Raji (cell line): Measurements from ENCODE around the gene ADAMTS3.

ENCODE experiments used
- POLR2A ChIP-seq: IDR thresholded peaks from 2 replicates; pipeline ENCODE4 v1.6.1; 2011; ENCODE audit warnings: low read depth, low read length, control low read depth; ENCODE audit not compliant: insufficient read depth

Gene ADAMTS3

DNA sequence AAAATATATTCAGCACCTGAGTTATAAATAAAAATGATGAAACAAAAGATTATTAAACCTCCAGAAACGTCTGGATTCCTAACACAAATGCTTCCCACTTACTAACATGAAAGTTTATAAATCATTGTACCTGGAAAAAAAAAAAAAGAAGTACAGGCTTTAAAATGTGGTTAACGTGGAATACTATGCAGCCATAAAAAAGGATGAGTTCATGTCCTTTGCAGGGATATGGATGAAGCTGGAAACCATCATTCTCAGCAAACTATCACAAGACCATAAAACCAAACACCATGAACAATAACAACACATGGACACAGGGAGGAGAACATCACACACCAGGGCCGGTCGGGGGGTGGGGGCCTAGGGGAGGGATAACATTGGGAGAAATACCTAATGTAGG lies 160.5 kb downstream of the ADAMTS3 start:
- no peak for TF ChIP-seq POLR2A

DNA sequence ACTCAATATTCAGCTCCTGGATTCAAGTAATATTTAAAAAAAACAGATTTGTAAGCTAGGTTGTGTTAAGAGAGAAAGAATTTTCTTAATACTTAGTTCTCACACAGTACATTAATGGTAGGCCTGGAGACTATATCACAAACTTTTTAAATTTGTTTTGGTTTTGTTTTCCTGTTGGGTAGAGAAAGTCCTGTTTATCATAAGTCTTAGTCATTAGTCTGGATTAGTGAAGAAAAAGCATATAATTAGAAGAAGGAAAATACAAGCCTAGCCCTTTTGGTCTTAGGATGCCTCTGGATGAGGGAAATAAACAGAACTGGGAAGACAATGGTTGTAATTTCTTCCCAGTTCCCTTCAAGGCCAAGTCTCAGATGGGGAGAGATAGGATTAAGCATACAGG lies 163.6 kb downstream of the ADAMTS3 start:
- TF ChIP-seq POLR2A: no peak

DNA sequence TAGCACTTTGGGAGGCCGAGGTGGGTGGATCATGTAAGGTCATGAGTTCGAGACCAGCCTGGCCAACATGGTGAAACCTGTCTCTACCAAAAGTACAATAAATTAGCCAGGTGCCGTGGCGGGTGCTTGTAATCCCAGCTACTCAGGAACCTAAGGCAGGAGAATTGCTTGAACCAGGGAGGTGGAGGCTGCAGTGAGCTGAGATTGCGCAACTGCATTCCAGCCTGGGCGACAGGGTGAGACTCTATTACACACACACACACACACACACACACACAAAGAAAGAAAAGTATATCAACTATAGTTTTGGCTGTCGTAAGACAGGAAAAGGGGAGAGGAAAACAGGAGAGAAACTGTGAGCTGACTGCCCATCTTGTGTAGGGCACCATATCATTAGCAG lies 171.7 kb downstream of the ADAMTS3 start:
- TF ChIP-seq POLR2A: no peak

DNA sequence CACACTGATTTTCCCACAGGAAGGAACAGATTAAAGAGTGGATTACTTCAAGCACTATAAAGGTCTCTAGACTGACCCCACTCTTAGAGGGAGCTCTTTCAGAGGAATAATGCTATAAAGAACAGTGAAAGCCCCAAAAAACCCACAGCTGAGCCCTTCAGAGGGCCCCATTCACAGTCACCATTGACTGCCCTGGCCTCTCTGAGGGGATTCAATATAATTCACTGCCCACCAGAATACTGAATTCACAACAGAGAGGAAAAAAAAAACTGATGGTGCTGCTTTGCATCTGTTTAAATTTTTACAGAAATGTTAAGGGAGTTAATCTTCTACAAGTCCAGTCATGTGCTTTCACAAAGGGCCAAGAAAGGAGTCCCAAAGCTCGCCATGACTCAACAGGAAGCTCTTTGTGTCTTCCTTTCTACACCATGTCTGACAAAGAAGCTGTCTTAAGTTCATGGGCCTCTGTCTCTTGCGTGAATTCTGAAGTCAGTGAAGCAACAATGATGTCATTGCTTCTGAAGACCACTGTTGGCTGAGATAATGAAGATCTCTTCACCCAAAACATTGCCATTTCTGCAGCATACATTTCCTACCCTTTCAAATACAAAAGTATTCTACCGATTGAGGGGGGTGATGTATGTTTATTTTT lies 174.9 kb downstream of the ADAMTS3 start:
- TF ChIP-seq POLR2A: no peak

GRCh38 chr4:72391281-72391680 lies 177.7 kb downstream of the ADAMTS3 start:
- TF ChIP-seq POLR2A: no peak

DNA sequence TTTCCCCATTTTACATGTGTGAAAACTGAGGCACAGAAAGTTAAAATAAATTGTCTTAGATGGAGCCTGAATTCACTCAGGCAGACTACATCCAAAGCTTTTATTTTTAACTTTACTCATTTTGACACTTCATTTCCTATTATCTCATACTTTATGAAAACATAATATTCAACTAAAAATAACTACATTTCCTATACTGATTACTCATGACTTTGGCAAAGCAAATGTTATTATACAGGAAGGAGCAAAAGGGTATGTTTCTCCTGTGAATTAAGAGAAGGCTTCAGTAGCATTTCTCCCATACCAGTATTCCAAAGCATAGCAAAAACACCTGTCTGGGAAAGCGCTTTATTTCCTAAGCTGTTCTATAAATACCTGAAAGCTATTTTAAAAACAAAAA lies 178.6 kb downstream of the ADAMTS3 start:
- no peak for TF ChIP-seq POLR2A

- TF ChIP-seq POLR2A: no peak
Observed at GRCh38 chr4:72388521-72388920, 180.5 kb downstream of the ADAMTS3 start.

GRCh38 chr4:72387959-72388358 lies 181.1 kb downstream of the ADAMTS3 start:
- no peak for TF ChIP-seq POLR2A

GRCh38 chr4:72383439-72383838 lies 185.6 kb downstream of the ADAMTS3 start:
- no peak for TF ChIP-seq POLR2A

DNA sequence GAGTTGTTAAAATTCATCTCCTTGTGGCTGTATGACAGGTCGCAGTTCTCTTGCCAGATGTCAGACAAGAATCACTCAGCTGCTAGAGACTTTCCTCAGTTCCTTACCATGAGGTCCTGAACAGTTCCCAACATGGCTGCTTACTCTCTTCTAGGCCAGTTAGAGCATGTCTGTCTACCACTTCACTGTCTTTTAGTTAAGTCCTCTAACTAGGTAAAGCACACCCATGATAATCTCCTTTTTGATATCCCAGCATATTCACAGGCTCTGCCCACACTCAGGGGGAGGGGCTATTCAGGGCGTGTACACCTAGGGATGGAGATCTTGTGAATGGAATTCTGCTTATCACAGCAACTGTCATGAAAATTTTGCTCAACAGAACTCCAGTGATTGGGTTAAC lies 190.1 kb downstream of the ADAMTS3 start:
- TF ChIP-seq POLR2A: no peak

- no peak for TF ChIP-seq POLR2A
Observed at GRCh38 chr4:72377491-72378194, 191.4 kb downstream of the ADAMTS3 start.

GRCh38 chr4:72376901-72377300 lies 192.1 kb downstream of the ADAMTS3 start:
- TF ChIP-seq POLR2A: no peak

DNA sequence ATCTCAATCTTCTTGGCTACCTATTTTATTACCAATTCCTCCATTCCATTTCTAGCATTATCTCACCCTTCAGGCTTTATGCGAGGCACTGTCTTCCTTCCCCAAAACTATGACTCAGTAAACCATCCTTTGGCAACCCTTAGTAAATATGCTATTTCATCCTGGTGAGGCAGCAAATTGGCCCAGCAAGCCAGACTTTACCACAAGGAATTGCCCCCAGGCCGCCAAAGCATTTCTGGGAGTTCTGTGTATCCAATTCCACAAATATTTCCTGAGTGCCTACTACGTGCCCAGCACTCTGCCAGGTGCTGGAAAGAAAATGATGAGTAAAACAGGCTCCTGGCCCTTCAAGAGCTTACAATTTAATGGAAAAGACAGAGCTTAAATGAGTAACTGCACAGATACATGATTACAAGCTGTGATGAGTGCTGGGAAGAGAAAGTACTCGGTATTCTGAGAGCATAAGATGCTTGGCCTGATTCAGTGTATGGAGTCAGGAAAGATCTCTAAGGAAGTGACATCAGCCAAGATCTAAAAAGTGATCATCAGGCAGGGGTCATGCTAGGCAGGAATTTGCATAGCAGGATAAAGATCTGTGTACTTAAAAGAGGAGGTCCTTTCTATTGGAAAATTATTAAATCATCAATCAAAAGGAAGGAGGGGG lies 193.8 kb downstream of the ADAMTS3 start:
- TF ChIP-seq POLR2A: no peak

DNA sequence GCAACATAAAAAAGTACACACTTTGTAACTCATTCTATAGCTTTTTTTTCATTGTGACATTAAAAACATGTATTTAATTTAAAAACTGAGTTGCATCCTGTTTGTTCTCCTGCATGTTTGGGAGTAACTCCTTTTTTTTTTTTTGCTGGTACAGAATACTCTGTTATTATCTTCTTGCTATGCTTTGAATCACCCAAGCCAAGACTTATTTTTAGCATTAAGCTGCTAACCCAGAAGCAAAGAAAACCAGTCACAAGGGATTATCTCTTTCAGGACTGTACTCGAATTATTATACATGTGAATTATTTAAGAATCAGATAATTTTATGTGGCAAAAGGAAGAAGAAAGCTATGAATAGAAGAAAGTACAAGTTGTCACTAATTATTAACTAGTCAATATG lies 194.9 kb downstream of the ADAMTS3 start:
- no peak for TF ChIP-seq POLR2A

- no peak for TF ChIP-seq POLR2A
Observed at GRCh38 chr4:72366601-72367000, 202.4 kb downstream of the ADAMTS3 start.

DNA sequence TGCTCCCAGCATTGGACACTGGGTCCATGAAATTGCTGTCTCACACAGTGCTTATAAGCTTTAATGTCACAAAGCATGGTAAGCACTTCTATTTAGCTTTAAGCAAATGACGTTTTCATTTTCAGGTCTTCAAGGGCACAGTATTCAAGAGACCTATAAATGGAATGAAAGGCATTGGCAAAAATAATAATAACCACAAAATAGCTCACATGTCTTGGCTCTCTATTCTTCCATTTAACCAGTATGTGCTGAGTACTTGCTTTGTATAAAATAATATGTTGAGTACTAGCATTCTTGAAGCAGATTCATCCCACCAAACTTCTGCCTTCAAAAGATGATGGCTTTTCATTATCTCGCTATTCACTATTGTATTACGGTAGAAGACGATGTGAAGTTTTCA lies 203.0 kb downstream of the ADAMTS3 start:
- no peak for TF ChIP-seq POLR2A
